NOMO-1 treated with dmso at 0.1 percent for 144 hours (cell line): Measurements from ENCODE around the gene PAQR4.
"Not testable (repeated sequence)": the region's sequence is repeated elsewhere in the genome, so short reads cannot be mapped to it uniquely, and the experiment has no call there.

Source experiments
- DNase-seq: peaks from one replicate; lab custom pipeline; 2025; ENCODE audit not compliant: unreplicated experiment; lab: John Stamatoyannopoulos, UW

PAQR4 gene

DNA sequence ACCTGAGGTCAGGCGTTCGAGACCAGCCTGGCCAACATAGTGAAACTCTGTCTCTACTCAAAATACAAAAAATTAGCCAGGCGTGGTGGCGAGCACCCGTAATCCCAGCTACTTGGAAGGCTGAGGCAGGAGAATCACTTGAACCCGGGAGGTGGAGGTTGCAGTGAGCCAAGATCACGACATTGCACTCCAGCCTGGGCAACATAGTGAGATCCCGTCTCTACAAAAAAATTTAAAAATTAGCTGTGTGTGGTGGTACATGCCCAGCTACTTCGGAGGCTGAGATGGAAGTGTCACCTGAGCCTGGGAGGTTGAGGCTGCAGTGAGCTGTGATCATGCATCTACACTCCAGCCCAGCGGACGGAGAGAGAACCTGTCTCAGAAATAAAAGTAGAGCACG is 25.4 kb upstream of the PAQR4 start:
- DNase-seq: not testable (repeated sequence)

DNA sequence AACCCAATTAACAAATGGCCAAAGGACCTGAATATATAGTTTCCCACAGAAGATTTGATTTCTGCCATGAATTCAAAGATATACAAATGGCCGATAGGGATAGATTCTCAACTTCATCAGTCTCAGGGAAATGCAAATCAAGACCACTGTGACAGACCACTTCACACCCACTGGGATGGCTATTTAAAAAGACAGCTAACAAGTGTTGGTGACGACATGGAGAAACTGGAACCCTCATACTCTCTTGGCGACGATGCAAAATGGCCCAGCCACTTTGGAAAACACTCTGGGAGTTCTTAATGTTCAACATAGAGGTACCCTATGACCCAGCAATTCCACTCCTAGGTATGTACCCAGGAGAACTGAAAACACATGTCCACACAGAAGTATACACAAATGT is 22.5 kb upstream of the PAQR4 start:
- no peak for DNase-seq

GRCh38 chr16:2948807-2949704 is 20.1 kb upstream of the PAQR4 start:
- DNase-seq: no peak

GRCh38 chr16:2949705-2950352 is 19.3 kb upstream of the PAQR4 start:
- no peak for DNase-seq

DNA sequence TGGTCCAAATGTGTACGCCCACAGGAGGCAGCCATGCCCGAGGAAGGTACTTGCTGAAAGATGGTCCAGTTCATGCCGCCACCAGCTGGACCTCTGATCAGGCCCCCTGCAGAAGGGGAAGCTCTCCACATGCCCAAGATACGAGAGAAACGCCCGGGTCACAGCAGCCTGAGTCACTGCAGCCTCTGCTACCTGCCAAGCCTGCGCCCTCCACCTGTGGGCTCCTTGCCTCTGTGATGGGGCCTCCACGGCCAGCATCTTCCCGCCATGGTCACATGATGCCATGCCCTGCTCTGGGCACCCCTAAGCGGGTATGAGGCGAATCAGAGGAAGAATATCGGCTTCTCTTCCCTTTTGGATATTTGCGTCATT is 18.8 kb upstream of the PAQR4 start:
- DNase-seq: no peak

DNA sequence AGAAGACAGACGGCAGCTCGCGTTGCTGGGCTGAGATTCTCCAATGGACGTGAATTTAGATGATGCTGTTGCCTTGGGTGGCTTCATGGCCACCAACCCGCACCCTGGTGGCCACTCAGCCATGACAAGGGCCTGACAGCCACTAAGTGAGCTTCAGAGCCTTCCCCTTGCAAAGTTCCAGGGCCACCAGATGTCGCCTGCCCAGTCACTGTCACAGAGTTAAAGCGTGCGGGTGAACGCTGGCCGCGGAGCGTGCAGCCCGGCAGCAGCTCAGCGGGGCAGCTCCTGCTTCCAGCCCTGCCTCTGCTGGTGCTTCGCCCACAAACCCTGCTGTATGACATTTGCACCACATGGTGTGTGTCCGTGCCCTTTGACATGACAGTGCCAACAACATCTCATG is 18.4 kb upstream of the PAQR4 start:
- DNase-seq: no peak

GRCh38 chr16:2952679-2953078 is 16.5 kb upstream of the PAQR4 start:
- DNase-seq: no peak

- DNase-seq: no peak
Observed at GRCh38 chr16:2953706-2954627, 15.2 kb upstream of the PAQR4 start.

- no peak for DNase-seq
Observed at GRCh38 chr16:2954656-2955381, 14.3 kb upstream of the PAQR4 start.

- DNase-seq: no peak
Observed at GRCh38 chr16:2955438-2955778, 13.7 kb upstream of the PAQR4 start.

GRCh38 chr16:2955779-2956578 is 13.2 kb upstream of the PAQR4 start:
- peak; percentile 11 for DNase-seq

DNA sequence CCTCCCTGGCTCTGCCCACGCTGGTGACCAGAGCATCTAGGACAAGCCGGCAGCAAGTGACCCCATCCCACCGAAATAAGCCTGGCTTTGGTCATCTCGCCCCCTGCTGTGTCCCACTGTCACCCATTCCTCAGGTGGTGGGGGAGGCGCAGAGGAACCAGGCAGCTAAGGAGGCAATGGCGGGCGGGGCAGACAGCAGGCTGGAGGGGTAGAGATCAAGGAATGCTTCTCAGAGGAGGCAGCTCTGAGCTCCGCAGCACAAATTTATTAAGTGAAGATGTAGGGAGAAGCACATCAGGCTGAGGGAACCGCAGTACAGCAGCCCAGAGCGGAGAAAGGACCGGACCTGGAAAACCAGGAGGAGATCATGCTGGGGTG is 12.6 kb upstream of the PAQR4 start:
- no peak for DNase-seq

- DNase-seq: no peak
Observed at GRCh38 chr16:2959206-2959605, 9.9 kb upstream of the PAQR4 start.

DNA sequence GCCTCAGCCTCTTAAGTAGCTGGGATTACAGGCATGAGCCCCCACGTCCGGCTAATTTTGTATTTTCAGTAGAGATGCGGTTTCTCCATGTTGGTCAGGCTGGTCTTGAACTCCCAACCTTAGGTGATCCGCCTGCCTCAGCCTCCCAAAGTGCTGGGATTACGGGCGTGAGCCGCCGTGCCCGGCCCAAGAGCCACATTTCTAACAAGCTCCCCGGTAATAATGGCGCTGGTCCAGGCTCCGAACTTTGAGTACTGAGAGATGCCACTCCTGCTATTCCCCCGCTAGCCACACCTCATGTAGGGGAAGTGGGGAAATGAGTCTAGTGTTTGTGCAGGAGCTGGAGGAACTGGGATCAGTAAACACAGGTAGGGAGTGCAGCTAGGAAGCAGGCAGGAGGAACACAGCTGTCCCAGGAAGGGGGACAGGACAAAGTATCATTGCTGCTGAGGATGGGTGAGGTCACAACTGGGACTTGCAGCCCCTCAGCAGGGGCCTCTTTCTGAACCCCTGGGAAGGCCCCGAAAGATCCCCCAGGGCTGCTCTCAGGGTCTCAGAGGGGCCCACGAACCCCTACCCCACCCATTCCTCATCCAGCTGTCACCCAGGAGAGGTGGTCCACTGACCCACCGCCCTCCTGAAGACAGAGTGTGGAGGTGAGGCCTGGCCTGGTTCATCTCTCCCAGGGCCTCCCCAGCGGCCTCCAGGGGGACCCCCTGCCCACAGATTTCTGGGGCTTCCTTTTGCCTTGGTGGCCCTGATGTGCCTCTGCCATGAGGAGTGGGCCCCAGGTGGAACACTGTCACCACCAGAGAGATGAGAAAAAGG is 8.8 kb upstream of the PAQR4 start:
- no peak for DNase-seq

DNA sequence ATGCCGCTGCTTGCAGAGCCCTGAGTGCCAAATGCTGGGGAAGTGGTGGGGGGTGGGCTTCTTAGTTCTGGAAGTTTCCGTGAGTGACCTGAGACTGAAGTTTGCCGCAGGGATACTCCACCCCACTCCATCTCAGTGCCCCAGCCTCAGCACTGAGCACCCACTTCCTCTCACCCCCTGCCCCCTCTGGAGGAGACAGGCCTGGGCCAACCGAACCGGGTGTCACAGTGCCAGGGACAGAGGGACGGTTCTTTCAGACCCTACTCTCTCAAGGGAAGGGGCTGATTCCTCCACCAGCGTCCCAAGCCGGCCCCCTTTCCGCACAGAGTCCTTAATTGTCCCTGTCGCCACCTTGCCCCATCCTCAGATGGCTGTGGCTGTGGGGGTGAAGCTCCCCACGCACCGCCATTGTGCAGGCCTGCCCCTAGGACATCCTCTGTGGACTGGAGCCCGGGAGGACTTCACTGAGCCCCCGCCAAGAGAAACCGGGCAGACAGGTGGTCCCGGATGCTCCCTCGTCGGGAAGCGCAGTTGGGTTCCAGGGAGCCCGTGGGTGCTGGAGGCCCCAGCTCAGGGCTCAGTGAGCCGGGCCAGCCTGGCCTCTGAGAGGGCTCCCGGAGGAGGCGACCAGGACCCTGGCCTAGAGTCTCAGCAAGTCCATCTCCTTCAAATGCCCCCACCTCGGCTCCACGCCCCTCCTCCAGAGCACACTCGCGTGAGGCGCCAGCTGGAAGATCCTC is 6.6 kb upstream of the PAQR4 start:
- no peak for DNase-seq

GRCh38 chr16:2963074-2963722 is 6.0 kb upstream of the PAQR4 start:
- DNase-seq: no peak

DNA sequence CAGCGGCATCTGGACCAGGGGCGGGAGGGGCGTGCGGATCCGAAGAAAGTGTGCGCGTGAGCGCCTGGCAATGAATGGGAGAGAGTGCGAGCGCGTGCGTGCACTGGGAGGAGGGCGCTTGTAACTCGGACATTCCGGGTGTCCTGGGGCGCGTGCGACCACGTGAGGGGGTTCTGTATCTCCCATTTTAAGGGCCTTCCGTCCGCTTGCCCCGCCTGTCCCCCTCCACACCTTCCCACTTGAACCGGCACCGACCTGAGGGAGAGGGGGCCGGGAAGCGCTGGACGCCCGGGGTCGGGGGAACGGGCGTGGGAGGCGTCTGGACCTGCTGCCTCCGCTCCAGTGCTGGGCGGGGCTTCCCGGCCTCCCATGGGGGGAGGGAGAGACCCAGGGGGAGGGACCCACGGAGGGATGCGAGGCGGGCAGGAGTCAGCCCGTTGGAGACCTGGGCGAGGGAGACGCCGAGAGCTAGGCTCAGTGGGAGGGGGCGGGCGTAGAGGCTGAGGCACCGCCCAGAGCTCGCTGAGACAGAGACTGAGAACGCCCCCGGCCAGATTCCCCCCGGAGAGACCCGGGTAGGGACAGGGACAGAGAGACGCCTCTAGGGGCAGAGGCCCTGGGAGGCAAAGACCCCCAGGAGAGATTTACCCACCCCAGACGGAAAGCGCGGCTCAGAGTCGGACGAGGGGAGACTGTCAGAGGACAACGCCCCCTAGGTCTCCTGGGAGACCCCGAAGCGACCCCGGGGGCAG is 5.2 kb upstream of the PAQR4 start, which contains the start of gene KREMEN2:
TSS of gene KREMEN2 (plus strand) at position 553 of the 752 bp plus-strand sequence. CDS start 246 bp downstream, outside the sequence.
- DNase-seq: no peak
